GM21390 (cell line): ENCODE data around the gene GPR146.

ENCODE experiments used
- ATAC-seq: cut with Tn5 transposase; IDR thresholded peaks from one replicate; pipeline ENCODE4 v1.9.1; 2021; ENCODE audit not compliant: unreplicated experiment

The GPR146 gene

GRCh38 chr7:1041551-1042491 is 2.5 kb upstream of the GPR146 start:
- ATAC-seq = no peak

- no peak for ATAC-seq
Observed at GRCh38 chr7:1042492-1042833, 1.9 kb upstream of the GPR146 start.

DNA sequence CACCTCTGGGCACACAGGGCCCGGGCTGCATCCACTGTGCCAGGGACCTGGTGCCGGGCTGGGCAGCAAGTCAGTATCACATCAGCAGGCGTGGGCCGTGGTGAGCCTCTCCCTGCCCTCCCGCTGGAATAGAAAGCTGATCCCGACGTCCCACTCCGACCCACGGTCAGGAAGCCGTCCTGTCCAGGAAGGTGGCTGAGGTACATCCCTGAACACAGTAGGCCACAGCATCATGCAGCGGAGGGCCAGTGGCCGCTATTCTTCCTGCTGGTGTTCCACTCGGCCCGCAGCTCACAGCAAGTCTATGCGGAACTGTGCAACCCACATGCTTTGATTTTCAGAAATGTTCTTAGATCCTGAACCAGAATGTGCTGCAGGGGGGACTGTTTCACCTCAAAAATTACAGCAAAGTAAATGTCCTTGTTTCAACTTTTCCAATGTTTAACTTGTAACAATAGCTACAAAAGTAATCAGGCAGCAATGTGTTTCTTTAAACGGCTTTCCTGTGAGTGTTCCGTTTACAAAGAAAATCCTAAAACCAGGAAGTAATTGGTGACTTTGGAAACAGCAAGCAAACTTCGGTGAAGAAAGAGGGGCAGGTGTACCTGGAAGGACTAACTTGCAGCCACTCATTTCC is 676 bp upstream of the GPR146 start:
- ATAC-seq = no peak

GRCh38 chr7:1045069-1046063 is 1.0 kb downstream of the GPR146 start:
- ATAC-seq = no peak

DNA sequence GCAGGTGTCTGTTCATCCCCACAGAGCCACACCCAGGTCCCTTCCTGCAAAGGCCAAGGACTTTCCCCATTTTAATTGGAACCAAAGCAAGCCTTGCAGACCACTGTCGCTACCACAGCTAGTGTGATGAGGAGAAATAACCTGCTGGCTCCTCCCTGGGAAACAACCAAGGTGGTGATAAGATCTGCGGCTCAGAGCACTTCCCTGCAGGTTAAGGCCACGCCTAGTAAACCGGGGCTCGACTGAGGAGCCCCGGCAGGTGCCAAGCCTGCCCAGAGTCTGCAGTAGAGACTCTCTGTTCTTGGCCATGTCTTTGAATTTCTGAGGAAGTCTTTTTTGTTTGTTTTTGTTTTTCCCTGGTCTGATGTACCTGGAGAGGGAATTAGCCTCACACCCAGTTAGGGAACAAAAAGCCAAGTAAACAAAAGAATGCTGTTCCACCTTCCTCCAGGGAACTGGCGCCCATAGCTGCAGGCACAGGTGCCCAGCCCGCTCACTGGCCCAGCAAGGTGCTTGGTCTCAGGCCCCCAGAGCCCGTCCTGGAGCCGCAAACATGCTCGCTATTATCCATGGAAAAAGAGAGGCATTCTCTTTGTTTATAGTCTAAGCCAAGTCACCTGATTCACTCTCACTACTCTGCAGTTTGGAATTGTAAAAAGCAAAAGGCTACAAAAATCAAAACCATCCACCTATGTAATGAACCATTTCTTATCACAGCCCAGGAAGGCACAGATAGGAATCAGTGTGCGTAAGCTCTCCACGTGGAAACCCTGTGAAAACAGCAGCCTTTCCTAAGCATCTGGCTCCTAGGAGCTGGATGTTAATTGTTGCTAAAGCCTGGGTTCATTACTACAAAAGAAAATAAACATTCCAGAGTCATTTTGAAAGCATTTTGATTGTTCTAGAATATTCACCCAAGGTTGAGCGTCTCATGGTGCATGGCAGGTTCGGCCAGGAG is 2.7 kb downstream of the GPR146 start:
- ATAC-seq = no peak

DNA sequence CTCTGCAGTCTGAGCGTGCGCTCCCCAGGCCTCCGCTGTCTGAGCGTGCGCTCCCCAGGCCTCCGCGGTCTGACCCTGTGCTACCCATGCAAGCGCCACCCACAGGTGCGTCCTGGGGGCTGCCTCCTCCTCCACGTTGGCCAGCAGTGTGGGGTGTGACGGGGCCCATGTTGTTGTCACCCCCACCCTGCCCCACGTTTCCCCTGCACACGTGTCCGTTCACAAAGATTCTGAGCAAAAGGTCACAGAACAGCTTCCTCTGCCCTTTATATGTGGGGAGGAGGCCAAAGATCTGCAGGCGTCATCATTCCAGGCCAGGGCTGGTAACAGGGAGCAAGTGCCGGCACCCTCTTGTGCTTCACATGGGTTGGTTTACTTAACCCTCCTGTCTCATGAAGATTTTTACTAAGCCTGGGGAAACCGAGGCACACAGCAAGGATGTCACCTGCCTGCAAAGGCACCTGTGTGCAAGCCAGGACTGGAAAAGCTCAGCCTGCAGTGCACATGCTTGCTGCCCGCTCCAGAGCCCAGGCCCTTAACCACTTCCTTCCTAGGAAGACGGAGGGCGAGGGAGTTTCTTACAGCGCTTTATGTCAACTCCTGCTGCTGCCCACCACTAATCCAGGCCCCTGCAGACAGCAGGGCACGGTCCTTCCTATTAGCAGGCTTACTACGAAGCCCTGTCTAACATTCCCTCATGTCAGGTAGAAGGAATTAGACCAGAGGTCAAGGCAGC is 4.8 kb downstream of the GPR146 start:
- no peak for ATAC-seq

DNA sequence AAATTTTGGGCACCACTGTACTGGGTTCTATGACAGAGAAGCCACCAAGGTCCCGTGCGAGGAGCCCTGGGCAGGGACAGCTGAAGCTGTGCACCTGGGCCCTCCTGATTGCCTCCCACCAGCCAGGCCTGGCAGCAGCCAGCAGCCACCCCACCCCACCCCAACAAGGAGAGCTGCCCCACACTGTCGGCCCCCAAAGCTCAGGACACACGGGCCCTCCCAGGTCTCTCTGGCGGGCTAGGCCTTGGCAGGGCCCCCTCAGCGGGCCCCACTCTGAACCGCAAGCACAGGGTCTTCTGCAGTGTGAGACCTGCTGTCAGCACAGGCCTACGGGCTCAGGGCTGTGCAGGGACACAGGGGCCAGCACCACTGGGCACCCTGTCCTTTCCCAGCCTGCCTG is 5.5 kb downstream of the GPR146 start:
- ATAC-seq = no peak

- no peak for ATAC-seq
Observed at GRCh38 chr7:1050254-1050906, 6.0 kb downstream of the GPR146 start.

GRCh38 chr7:1050956-1051690 is 6.8 kb downstream of the GPR146 start:
- no peak for ATAC-seq

- no peak for ATAC-seq
Observed at GRCh38 chr7:1052031-1052818, 7.9 kb downstream of the GPR146 start.

DNA sequence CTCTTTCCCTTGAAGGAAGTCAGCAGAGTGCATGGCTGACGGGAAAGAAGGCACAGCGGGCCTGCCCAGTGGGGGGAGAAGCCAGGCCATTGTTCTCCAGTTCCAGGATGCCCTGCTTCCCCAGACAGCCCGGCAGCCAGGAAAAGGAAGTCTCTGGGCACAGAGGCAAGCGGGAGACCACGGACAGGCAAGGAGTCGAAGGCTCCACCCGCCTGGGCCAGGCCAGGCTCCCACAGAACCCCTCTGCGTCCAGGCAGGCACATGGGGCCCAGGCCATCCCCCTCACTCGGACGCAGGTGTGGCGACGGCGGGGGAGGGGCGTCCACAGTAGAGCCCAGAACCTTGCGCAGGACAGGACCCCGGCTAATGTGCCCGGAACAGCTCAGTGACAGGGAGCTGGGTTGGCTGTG is 8.7 kb downstream of the GPR146 start:
- no peak for ATAC-seq

- no peak for ATAC-seq
Observed at GRCh38 chr7:1053816-1054370, 9.5 kb downstream of the GPR146 start.

DNA sequence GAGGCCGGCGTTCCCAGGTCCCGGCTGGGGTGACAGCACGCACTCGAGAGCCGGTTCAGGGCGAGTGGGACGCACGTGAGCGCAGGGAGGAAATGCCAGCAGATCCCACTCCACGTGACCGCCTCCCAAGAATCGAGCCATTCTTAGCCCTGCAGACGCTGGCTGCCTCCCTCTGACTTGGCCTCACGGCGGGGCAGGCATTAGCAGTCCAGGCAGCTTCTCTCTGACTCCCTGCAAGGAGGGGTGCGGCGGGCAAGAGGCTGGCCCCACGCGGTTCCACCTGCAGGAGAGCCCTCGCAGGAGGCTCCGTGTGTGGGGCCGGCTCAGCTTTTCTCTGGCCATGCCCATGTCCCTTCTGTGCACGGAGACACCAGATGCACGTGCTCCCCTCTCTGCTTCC is 10.1 kb downstream of the GPR146 start:
- ATAC-seq = no peak

DNA sequence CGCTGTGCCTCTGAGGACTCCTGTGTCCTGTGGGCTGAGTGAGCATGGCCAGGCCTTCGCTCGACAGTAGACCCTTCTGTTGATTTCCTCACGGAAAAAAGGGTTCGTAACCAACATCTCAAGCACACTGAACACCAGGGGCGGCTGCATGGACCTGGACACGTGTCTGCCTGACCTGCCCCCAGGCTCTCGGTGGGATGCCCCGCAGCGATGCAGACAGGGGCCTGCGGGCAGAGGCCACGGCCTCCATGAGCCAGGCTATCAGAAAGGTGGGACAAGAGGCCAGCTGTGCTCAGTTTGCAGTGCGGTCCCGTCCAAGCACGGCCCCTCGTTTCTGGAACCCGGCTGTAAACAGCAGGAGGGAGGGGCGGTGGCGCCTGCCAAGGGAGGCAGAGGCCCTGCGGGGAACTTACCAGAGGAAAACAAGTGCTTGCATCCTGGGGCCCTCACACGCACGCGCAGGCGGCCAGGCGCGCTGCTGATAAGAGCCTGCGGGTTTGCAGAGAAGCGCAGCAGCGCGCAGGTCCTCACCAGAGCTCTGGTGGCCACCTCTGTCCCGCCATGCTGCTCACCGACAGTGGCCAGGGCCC is 10.6 kb downstream of the GPR146 start:
- no peak for ATAC-seq

GRCh38 chr7:1055491-1055955 is 11.2 kb downstream of the GPR146 start:
- no peak for ATAC-seq

GRCh38 chr7:1055956-1056784 is 11.8 kb downstream of the GPR146 start:
- no peak for ATAC-seq
